H4 (cell line): ENCODE data around the gene KCNJ1. TPM values are rescaled to one million over a fixed set of nuclear protein-coding genes. Genes with fewer than 3 reads are reported as not detected.

Source experiments
- DNase-seq: peaks from one replicate; pipeline ENCODE4 v3.0.0-alpha.2; 2015; ENCODE audit warnings: low spot score
- total RNA-seq: library from RNA; depleted of rRNA; stranded (reverse); fragments of >200 nt; shearing (Covaris generic); gene quantifications from 2 replicates; pipeline ENCODE4 v1.2.3, GENCODE V29; 2014

Gene KCNJ1
- total RNA-seq, 1 experiment from 2014 or later, result not detected

GRCh38 chr11:128852327-128853023, 14.6 kb downstream of the KCNJ1 start:
- no peak for DNase-seq

GRCh38 chr11:128848815-128849455, 18.2 kb downstream of the KCNJ1 start:
- peak; percentile 41 for DNase-seq

GRCh38 chr11:128846985-128847384, 20.1 kb downstream of the KCNJ1 start:
- DNase-seq, result no peak

DNA sequence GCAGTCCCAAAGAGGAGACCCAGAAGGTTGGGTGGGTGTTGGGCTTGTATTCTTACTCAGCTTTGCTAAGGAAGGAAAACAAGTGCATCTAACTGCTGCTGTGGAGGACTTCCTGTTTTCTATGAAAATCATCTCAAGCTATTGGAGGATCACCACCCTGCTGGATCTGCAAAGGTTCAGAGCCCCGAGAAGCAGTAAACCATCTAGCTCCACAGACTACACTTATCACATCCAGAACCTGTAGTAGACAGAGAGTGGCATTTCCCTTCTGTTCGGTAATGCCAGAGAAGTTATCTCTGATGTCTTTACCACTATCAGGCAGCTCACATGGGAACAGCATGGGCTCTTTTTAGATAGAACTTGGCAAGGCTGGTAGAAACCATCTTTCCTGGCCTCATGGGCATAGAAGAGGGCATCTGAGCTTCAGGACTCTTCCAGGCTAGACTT, 21.7 kb downstream of the KCNJ1 start:
- no peak for DNase-seq

GRCh38 chr11:128843198-128843785, 23.8 kb downstream of the KCNJ1 start:
- DNase-seq, result no peak

GRCh38 chr11:128841461-128842072, 25.5 kb downstream of the KCNJ1 start:
- DNase-seq, result no peak

GRCh38 chr11:128840783-128841182, 26.3 kb downstream of the KCNJ1 start:
- no peak for DNase-seq

- no peak for DNase-seq
Measured at GRCh38 chr11:128840137-128840536, 27.0 kb downstream of the KCNJ1 start.

- no peak for DNase-seq
Measured at GRCh38 chr11:128839081-128839480, 28.0 kb downstream of the KCNJ1 start.

- DNase-seq, result no peak
Measured at GRCh38 chr11:128837627-128838026, 29.5 kb downstream of the KCNJ1 start.

- no peak for DNase-seq
Measured at GRCh38 chr11:128835741-128836430, 31.2 kb downstream of the KCNJ1 start.

DNA sequence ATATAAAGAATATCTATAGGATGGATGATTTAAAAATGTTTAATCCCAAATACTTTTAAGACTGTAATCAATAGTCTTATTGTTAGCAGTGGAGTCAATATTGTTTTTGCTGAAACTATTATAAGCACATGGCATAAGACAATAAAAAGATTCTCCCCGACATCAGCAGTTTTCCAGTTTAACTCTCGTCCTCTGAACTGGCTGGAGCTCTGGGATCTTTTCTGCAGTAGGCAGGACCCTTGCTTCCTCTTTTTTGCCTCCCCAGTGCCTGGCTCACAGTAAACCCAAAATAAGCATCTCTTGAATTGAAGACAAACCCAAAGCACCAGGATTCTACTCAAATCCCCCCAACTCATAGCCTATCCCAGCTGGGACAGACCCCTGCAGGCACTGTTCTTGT, 32.9 kb downstream of the KCNJ1 start:
- DNase-seq, result no peak

DNA sequence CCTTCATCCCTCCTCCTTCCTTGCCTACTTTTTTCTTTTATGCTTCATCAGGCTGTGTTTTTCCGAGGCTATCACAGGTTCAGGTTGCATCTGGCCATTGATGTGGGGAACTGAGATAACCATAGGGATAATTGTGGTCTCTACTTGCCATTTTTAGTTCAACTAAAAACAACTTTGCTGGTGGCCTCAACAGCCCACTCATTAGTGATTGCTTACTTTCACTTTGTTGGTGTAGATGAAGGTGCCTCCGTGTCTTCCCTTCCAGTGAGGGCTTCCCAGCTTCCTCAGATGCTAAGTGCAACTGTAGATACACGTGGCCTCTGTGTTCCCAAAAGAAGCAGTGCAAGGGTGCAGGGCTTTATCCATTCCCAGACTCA, 35.0 kb downstream of the KCNJ1 start:
- no peak for DNase-seq

DNA sequence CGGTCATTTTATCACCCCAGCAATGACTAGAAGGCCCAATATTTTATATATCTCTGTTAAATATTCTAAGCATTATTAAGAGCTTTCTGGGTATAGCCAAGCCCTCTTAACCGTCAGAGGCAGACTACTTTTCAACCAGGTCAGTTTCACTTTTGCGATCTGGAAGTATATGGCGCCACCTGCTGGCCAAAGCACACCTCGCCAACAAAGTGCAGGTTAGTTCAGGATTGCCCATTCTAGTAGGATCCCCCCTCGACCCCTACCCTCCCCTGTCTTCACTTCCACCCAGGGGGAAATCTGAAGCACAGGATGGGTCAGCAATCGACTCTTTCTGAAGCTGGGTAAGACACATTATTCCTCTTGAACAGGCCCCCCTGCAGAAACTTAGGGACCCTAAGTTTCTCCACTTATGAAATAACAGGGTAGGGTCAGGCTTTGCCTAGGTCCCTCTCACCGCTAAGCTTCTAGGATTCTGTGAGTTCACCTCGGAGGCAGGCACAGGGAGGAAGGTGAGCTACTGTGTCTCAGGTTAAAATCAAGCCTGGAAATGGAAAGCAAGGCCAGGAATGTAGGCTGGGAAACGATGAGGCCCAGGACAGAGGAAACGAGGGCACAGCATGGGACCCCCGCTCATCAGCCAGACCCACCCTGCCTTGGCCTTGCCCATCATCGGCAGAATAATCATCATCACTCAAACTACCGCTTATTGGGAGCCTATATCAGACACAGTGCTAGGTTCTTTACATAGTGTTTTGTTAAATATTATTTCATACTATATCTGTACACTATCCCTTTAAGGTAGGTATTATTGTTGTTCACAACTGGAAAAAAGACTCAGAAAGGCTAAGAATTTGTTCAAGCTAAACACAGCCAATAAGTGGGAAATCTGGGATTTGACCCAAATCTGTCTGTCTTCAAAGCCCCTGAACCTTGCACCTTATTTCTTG, 35.6 kb downstream of the KCNJ1 start:
- DNase-seq, result peak; percentile 72

DNA sequence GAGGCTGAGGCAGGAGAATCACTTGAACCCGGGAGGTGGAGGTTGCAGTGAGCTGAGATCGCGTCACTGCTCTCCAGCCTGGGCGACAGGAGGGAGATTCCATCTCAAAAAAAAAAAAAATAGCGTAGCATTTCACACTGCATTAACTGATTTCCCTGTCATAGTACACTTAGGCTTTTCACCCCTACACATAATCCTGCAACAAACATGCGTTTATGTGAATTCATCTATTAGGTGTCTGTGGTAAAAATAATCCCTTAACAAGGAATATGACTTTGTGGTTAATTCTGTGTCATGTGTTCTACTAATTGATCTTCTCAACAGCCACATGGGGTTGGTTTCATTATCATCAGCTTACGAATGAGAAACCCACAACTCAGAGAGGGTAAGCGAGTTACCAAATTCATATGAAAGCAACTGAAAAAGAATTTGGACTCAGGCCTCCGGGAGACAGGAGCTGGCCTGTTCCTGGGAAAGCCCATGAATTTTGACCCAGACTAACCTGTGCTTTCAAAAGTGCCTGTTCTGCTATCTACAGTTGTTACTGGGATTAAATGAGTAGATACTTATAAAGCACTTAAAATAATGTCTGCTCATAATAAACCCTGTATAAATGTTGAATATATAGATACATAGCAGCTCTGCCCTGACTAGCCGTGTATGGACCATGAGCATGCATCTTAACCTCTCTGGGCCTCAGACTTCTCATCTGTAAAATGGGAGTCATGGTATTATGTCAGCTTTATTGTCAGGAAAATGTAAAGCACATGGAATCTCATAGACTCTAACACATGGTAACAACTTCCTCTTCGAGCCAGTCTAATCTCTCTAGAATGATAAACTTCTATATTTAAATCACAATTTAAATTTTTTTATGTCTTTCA, 36.6 kb downstream of the KCNJ1 start:
- no peak for DNase-seq

DNA sequence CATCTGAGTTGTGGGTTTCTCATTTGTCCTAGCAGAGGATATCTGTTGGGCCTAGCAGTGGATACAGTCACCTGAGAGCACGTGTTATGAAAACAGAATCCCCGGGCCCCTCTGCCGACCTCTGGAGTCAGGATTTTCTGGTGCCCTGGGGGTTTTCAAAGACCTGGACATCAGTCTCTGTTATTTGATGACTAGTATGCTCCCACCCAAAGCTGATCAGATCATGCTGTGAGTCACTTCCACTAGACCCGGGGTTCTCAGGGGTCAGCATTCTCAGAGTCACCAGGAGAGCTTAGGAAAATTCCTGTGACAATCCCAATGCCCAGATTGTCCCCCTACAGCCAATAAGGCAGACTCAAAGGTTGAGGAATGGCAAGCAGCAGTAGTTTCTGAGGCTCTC, 38.7 kb downstream of the KCNJ1 start:
- DNase-seq, result no peak

DNA sequence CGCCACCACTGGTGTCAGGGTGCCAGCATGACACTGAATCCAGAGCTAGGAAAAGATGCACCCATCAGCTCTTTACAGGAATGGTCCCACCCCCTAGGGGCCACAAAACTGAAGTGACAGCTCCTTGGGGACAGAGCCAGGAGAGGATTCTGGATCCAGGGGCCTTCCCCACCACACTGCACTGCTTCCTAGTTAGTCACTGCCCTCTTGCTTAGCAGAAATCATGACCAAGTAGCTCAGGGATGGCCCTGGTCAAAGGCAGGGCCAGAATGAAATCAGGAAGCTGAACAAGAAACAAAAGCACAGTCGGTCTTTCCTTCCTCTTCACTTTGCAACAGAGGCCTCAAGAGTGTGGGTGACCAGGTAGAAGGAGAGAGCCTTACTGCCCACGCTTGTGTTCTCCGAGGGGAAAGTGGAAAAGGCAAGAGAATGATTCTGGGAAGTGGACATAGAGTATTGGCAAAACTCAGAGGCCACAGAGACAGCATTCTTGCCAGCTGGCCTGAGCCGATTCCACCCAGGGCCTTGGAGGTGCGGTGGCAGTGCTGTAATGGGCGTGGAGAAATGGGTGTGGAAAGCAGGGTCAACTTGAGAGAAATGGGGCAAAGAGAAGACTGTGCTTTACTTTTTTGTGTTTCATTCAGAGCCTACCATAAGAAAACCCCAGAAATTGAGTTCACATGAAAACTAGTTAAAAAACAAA, 39.8 kb downstream of the KCNJ1 start:
- no peak for DNase-seq

- no peak for DNase-seq
Measured at GRCh38 chr11:128825050-128825784, 41.9 kb downstream of the KCNJ1 start.
